Measurements from ENCODE around the gene ARFGEF3. TPM values are rescaled to one million over a fixed set of nuclear protein-coding genes. Genes with fewer than 3 reads are reported as not detected.

Gene ARFGEF3
- total and polyA plus RNA-seq, 10 of the 15 experiments (the other 5 are each of a cell fraction or from before 2014, with no cell fraction given) = under 0.01 to 0.08 (median 0.02) TPM; not detected in 1

GRCh38 chr6:138296381-138296780, 134.6 kb downstream of the ARFGEF3 start (continued):
- no peak for TF ChIP-seq ZBTB33 (IDR thresholded peaks at IDR 0.05)
- no peak for TF ChIP-seq KDM1A (IDR thresholded peaks at IDR 0.05; ENCODE audit: borderline replicate concordance)

DNA sequence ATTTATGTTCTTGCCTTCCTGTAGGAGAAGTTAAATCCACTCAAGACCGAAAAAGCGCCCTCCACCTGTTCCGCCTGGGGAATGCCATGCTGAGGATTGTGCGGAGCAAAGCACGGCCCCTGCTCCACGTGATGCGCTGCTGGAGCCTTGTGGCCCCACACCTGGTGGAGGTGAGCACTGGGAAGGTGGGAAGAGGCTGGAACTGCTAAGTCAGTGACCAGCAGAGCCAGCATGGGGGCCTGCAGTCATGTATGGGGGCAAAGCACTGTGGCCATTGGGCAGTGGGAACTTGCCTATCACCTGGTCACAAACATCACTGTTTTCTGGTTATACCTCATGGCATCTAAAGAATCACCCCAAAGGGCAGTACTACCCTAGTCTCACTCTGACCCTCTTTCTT, 135.0 kb downstream of the ARFGEF3 start:
- ChIA-PET SMC1A (ENCODE audit: uncharacterized antibody, unreplicated experiment) (no interaction called here), CTCF (no interaction called here), POLR2A (no interaction called here), RAD21 (ENCODE audit: unreplicated experiment) (no interaction called here)
- Histone ChIP-seq H2AFZ (ENCODE audit: control insufficient read depth, low read depth, low read length) (no peak overlapping the region), H3K4me2 (ENCODE audit: control insufficient read depth, insufficient read depth) (no peak overlapping the region), H3K27me3 (replicated peaks in 1 of 2; ENCODE audit: control insufficient read depth in 2 of 2, insufficient read depth in 2 of 2, low read length in 1 of 2) (no peaks in the 10 kb centered on the region), H3K4me1 (ENCODE audit: control insufficient read depth, insufficient read depth, low read length) (no peaks in the 10 kb centered on the region), H3K79me2 (ENCODE audit: control insufficient read depth, insufficient read depth, low read length) (no peaks in the 10 kb centered on the region), H3K9me3 (replicated peaks; ENCODE audit: control insufficient read depth, insufficient read depth, low read length) (no peaks in the 10 kb centered on the region), H4K20me1 (ENCODE audit: control insufficient read depth, insufficient read depth) (no peaks in the 10 kb centered on the region), H3K36me3 (ENCODE audit: control insufficient read depth in 2 of 2, insufficient read depth in 2 of 2, low read length in 1 of 2) (no peaks in the 10 kb centered on the region), H3K9ac (ENCODE audit: control insufficient read depth, insufficient read depth, low read length) (no peak overlapping the region), H3K27ac (ENCODE audit: control insufficient read depth, insufficient read depth) (no peak overlapping the region), H3K4me3 (no peak overlapping the region)
- TF ChIP-seq PML (IDR thresholded peaks at IDR 0.05; ENCODE audit: low read length) = no peak
- TF ChIP-seq RAD21 (IDR thresholded peaks at IDR 0.05; ENCODE audit: insufficient read depth, low read depth, low read length) = no peak
- no peak for TF ChIP-seq BHLHE40 (IDR thresholded peaks at IDR 0.05; ENCODE audit: borderline replicate concordance in 1 of 2, low read depth in 2 of 2, low read length in 1 of 2)
- no peak for TF ChIP-seq NFYB (IDR thresholded peaks at IDR 0.05; ENCODE audit: insufficient read depth, low read depth, low read length)
- TF ChIP-seq EP300 (IDR thresholded peaks at IDR 0.05; ENCODE audit: borderline replicate concordance in 1 of 2, control insufficient read depth in 1 of 2, low read depth in 2 of 2, low read length in 2 of 2) = no peak
- no peak for TF ChIP-seq GATAD2B (conservative IDR thresholded peaks at IDR 0.05; ENCODE audit: low read depth)
- no peak for TF ChIP-seq ZBTB4 (CRISPR knock-in tag; IDR thresholded peaks at IDR 0.05)
- intact Hi-C loops (cut with micrococcal nuclease; ENCODE audit: unreplicated experiment) (no loop called here), in situ Hi-C loops (cut with MboI) (no loop called here)
- FAIRE-seq (no peak), ATAC-seq (no peak), DNase-seq (ENCODE audit: low read depth, low spot score) (no peak)
- no TSS peak for BruUV-seq (replicated peaks)
- WGBS (ENCODE audit: insufficient coverage, insufficient replicate concordance, low lambda C conversion rate, missing lambda C conversion rate) = 50% methylated on average over 7 of the region's 7 CpGs

Data from GM12878 (cell line).